ENCODE data around the gene DLST.

The DLST gene

GRCh38 chr14:74886001-74886400 is 4.3 kb downstream of the DLST start:
- no peak overlapping the region for H3K4me3 ChIP-seq (ENCODE audit: low read depth, low read length)
- no peak for TF ChIP-seq MYC (IDR thresholded peaks at IDR 0.05; ENCODE audit: low read depth, low read length)
- TF ChIP-seq, protein P1, sequence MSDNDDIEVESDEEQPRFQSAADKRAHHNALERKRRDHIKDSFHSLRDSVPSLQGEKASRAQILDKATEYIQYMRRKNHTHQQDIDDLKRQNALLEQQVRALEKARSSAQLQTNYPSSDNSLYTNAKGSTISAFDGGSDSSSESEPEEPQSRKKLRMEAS (IDR thresholded peaks at IDR 0.05; ENCODE audit: low read depth, low read length) = no peak
- TF ChIP-seq, protein P2, sequence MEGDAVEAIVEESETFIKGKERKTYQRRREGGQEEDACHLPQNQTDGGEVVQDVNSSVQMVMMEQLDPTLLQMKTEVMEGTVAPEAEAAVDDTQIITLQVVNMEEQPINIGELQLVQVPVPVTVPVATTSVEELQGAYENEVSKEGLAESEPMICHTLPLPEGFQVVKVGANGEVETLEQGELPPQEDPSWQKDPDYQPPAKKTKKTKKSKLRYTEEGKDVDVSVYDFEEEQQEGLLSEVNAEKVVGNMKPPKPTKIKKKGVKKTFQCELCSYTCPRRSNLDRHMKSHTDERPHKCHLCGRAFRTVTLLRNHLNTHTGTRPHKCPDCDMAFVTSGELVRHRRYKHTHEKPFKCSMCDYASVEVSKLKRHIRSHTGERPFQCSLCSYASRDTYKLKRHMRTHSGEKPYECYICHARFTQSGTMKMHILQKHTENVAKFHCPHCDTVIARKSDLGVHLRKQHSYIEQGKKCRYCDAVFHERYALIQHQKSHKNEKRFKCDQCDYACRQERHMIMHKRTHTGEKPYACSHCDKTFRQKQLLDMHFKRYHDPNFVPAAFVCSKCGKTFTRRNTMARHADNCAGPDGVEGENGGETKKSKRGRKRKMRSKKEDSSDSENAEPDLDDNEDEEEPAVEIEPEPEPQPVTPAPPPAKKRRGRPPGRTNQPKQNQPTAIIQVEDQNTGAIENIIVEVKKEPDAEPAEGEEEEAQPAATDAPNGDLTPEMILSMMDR (IDR thresholded peaks at IDR 0.05; ENCODE audit: low read depth, low read length) = no peak
- no peak for TF ChIP-seq POLR2A (IDR thresholded peaks at IDR 0.05; ENCODE audit: extremely low read depth, insufficient read length)
- no peak for DNase-seq (ENCODE audit: low read depth)

GRCh38 chr14:74888164-74889158 is 6.7 kb downstream of the DLST start:
- no peak overlapping the region for H3K4me3 ChIP-seq (ENCODE audit: low read depth, low read length)
- TF ChIP-seq, protein P1 (IDR thresholded peaks at IDR 0.05; ENCODE audit: low read depth, low read length) = no peak
- TF ChIP-seq, protein P2 (IDR thresholded peaks at IDR 0.05; ENCODE audit: low read depth, low read length) = no peak
- TF ChIP-seq MYC (IDR thresholded peaks at IDR 0.05; ENCODE audit: low read depth, low read length) (no peak), POLR2A (IDR thresholded peaks at IDR 0.05; ENCODE audit: extremely low read depth, insufficient read length) (no peak)
- no peak for DNase-seq (ENCODE audit: low read depth)

- no peak for TF ChIP-seq POLR2A (IDR thresholded peaks at IDR 0.05; ENCODE audit: extremely low read depth, insufficient read length)
- TF ChIP-seq, protein P2 (IDR thresholded peaks at IDR 0.05; ENCODE audit: low read depth, low read length) = no peak
- TF ChIP-seq MYC (IDR thresholded peaks at IDR 0.05; ENCODE audit: low read depth, low read length) = no peak
- TF ChIP-seq, protein P1 (IDR thresholded peaks at IDR 0.05; ENCODE audit: low read depth, low read length) = no peak
- no peak overlapping the region for H3K4me3 ChIP-seq (ENCODE audit: low read depth, low read length)
- DNase-seq (ENCODE audit: low read depth) = no peak
These were observed 8.5 kb downstream of the DLST start for GRCh38 chr14:74890262-74890661.

- TF ChIP-seq, protein P2 (IDR thresholded peaks at IDR 0.05; ENCODE audit: low read depth, low read length) = no peak
- TF ChIP-seq, protein P1 (IDR thresholded peaks at IDR 0.05; ENCODE audit: low read depth, low read length) = no peak
- TF ChIP-seq POLR2A (IDR thresholded peaks at IDR 0.05; ENCODE audit: extremely low read depth, insufficient read length) (no peak), MYC (IDR thresholded peaks at IDR 0.05; ENCODE audit: low read depth, low read length) (no peak)
- no peak overlapping the region for H3K4me3 ChIP-seq (ENCODE audit: low read depth, low read length)
These were observed 10.2 kb downstream of the DLST start for GRCh38 chr14:74891870-74892269.

GRCh38 chr14:74892745-74893144 is 11.0 kb downstream of the DLST start:
- no peak overlapping the region for H3K4me3 ChIP-seq (ENCODE audit: low read depth, low read length)
- no peak for DNase-seq (ENCODE audit: low read depth)
- no peak for TF ChIP-seq MYC (IDR thresholded peaks at IDR 0.05; ENCODE audit: low read depth, low read length)
- TF ChIP-seq, protein P2 (IDR thresholded peaks at IDR 0.05; ENCODE audit: low read depth, low read length) = no peak
- TF ChIP-seq, protein P1 (IDR thresholded peaks at IDR 0.05; ENCODE audit: low read depth, low read length) = no peak
- TF ChIP-seq POLR2A (IDR thresholded peaks at IDR 0.05; ENCODE audit: extremely low read depth, insufficient read length) = no peak

More at GRCh38 chr14:74891870-74892269, 10.2 kb downstream of the DLST start:
- no peak for DNase-seq (ENCODE audit: low read depth)

All from NB4 (cell line).